GM12873 (cell line): ENCODE measurements around the gene CARS2.

ENCODE experiments used
- TF ChIP-seq, protein P1 (sequence below): IDR thresholded peaks from 2 replicates; pipeline ENCODE4 v1.5.1; 2012; ENCODE audit warnings: low read depth, mild to moderate bottlenecking, moderate library complexity, low read length, control low read depth; ENCODE audit not compliant: insufficient read depth; ENCODE audit errors: missing control alignments

CARS2 gene

DNA sequence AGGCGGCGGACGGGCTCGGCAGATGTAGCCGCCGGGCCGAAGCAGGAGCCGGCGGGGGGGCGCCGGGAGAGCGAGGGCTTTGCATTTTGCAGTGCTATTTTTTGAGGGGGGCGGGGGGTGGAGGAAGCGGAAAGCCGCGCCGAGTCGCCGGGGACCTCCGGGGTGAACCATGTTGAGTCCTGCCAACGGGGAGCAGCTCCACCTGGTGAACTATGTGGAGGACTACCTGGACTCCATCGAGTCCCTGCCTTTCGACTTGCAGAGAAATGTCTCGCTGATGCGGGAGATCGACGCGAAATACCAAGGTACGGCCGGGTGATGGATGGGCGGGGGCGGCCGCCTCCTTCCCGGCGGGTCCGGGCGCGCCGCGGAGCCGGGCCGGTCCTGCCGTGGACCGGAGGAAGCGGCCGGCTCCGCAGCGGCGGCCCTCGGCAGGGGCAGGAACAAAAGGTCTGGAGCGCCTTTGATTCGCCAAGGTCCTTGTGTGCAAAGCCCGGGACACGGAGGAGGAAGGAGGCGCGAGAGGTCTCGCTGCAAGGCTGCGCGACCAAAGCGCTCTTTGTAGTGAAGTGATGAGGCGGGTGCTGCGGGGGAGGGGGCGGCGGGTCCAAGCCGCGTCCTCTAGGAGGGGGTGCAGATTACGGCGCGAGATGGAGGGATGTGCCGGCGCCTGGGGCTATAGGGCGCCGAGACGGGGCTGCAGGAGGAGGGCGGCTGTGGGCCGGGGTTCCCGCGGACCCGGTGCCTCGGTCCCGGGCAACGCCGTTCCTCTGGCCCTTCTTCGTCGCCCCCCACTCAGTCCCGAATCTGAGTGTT is 8.3 kb upstream of the CARS2 start:
- TF ChIP-seq, protein P1, sequence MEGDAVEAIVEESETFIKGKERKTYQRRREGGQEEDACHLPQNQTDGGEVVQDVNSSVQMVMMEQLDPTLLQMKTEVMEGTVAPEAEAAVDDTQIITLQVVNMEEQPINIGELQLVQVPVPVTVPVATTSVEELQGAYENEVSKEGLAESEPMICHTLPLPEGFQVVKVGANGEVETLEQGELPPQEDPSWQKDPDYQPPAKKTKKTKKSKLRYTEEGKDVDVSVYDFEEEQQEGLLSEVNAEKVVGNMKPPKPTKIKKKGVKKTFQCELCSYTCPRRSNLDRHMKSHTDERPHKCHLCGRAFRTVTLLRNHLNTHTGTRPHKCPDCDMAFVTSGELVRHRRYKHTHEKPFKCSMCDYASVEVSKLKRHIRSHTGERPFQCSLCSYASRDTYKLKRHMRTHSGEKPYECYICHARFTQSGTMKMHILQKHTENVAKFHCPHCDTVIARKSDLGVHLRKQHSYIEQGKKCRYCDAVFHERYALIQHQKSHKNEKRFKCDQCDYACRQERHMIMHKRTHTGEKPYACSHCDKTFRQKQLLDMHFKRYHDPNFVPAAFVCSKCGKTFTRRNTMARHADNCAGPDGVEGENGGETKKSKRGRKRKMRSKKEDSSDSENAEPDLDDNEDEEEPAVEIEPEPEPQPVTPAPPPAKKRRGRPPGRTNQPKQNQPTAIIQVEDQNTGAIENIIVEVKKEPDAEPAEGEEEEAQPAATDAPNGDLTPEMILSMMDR = peak; percentile 39

DNA sequence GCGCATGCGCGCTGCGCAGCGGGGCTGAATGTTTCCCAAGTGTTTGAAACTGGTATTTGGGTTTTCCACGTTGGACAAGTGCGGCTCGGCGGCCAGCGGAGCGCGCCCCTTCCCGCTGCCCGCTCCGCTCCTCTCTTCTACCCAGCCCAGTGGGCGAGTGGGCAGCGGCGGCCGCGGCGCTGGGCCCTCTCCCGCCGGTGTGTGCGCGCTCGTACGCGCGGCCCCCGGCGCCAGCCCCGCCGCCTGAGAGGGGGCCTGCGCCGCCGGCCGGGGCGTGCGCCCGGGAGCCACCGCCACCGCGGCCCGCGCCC is 7.7 kb upstream of the CARS2 start, which contains the start of gene ING1:
TSS of gene ING1 (plus strand) at position 59 of the 311 bp plus-strand sequence. CDS start 450 bp downstream, outside the sequence.
- TF ChIP-seq, protein P1 = no peak

DNA sequence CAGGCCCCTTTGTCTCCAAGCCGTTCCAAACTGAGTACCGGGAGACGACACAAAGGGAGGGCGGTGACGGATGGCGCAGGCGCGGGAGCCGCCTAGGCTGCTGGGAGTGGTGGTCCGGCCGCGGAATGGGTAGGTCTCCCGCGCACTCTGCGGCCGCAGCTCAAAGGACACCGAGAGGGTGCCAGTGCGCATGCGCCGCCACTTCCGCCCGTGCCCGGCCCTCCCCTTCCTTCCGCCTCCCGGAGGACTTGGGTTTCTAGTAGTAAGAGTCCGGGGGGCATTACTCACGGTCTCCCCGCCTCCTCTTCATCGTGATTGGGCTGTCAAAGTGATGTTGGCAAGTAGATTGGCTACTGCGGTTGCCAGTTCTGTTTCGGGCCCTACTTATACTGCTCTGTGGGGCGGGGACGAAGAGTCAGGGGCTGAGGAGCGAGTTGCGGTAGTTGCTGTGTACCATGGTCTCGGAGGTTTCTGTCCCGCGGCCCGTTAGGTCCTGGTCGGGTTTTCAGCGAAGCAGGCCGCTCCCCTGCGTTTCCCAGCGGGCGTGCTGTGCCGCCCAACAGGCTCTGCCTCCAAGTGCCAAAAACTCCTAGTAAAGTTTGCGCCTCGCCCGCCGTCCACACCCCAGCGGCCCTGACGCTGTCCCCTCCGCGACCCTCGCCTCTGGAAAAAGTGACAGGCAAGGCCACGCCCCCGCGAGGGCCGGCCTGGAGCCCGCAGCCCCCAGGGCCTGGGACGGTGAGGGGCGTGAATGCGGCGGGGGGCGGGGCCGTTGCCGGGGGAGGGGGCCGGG is 7.1 kb upstream of the CARS2 start:
- TF ChIP-seq, protein P1 = no peak

DNA sequence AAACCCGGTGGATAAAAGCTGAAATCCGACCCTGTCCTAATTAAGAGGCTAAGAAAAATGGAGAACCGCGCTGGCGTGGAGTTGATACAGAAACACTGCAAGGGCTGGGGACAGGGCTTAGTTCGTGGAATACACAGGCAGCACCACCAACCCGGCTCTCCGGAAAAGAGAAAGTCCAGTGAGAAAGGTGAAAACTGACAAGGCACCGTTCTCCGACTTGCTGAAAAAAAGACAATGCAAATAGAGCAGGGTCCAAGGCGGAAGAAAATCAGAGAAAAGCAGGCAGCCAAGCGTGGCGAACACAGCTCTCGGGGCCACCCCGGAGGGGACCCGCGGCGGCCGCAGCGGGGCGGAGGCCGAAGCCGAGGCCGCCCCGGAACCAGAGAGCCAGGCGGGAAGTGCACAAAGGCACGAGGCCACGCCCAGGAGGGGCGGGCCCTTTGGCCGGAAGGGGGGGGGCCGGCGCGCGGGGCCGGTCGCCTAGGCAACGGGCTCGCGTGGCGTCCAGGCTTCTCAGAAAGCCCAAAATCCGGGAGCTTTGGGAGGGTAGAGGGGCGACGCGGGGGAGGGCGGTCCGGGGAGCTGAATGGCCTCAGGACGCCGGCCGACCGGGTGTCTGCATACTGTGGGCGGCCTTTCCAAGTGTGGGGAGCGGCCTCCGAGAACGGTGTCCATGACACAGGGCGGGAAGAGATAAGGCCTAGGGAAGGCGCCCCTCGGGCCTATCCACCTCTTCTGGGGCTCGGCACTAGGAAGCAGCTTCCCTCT is 6.3 kb upstream of the CARS2 start:
- TF ChIP-seq, protein P1 = no peak

DNA sequence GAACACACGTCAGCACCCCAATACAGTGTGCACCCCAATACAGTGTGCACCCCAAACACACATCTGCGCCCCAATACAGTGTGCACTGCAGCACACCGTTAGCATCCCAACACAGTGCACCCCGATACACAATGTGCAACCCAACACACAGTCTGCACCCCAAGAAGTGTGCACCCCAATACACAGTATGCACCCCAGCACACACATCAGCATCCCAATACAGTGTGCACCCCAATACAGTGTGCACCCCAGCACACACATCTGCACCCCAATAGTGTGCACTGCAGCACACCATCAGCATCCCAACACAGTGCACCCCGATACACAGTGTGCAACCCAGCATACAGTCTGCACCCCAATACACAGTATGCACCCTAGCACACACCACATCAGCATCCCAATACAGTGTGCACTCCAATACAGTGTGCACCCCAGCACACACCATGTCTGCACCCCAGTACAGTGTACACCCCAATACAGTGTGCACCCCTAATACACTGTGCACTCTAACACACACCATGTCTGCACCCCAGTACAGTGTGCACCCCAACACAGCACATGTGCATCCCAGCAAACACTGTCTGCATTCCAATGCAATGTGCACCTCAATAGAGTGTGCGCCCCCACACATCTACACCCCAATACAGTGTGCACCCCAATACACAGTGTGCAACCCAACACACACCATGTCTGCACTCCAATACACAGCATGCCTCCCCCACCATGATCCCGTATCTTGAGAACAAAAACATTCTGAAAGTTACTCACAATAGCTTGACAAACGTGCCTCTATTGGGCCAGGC is 855 bp upstream of the CARS2 start:
- TF ChIP-seq, protein P1 = no peak

DNA sequence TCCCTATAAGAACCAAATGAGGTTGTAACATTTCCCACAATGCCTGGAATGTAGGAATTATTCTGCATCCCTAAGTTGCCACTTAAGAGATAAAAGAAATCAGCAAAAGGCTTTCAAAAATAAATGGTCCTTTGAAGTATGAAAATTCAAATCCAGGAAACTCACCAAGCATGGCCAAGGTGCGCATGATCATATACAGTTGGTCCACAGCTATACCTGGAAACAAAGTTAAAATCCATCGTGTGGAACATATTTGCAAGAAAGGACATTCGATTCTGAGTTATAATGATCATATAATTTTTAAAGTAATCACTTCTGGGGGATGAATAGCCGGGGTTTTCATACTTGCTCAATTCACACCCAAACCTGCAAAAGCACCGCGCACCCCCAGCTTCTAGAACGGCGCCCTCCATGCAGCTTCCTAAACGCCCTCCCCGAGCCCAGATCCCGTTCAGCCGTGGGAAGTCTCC is 525 bp downstream of the CARS2 start:
- TF ChIP-seq, protein P1 = no peak
